Thoracic aorta (tissue), 2 donors: Measurements from ENCODE around the gene GALR2. TPM values are rescaled to one million over a fixed set of nuclear protein-coding genes. Genes with fewer than 3 reads are reported as not detected.

Source experiments
- ATAC-seq: fragments of 150-250 bp; one replicate; pipeline ENCODE4 v1.8.0; 2017; ENCODE audit warnings: low read depth; ENCODE audit not compliant: insufficient number of reproducible peaks, low FRiP score
- DNase-seq: peaks from one replicate; pipeline ENCODE4 v3.0.0-alpha.2; 2020; ENCODE audit warnings: low spot score
- H3K27ac ChIP-seq, 2 donors: fragments of 200-600 bp; sonication (generic); 1 replicate in 1 of 2; 2 replicates in 1 of 2; pipeline ENCODE4 v1.5.1; 2016; ENCODE audit warnings: mild to moderate bottlenecking in 2 of 2, moderate library complexity in 2 of 2
- H3K27me3 ChIP-seq: fragments of 200-600 bp; sonication (generic); replicated peaks from 2 replicates; pipeline ENCODE4 v1.6.0; 2016; ENCODE audit warnings: mild to moderate bottlenecking; ENCODE audit not compliant: insufficient read depth
- H3K36me3 ChIP-seq: fragments of 200-600 bp; sonication (generic); one replicate; pipeline ENCODE4 v1.5.1; 2016
- H3K4me1 ChIP-seq, 2 donors: fragments of 200-600 bp; sonication (generic); 1 replicate in 1 of 2; 2 replicates in 1 of 2; pipeline versions ENCODE4 v1.5.1 to v1.6.0; 2016; ENCODE audit warnings: low read depth in 2 of 2, mild to moderate bottlenecking in 1 of 2; ENCODE audit not compliant: control insufficient read depth in 1 of 2
- H3K4me3 ChIP-seq: fragments of 200-600 bp; sonication (generic); 2 replicates; pipeline ENCODE4 v1.5.1; 2016; ENCODE audit warnings: mild to moderate bottlenecking
- H3K9me3 ChIP-seq: fragments of 200-600 bp; sonication (generic); 2 replicates; pipeline ENCODE4 v1.5.1; 2016
- total RNA-seq, 2 donors: library from RNA; depleted of rRNA; stranded (reverse); fragments of >200 nt; gene quantifications; one replicate each; pipeline versions ENCODE4 v1.1.0 to v1.2.3, GENCODE V29; 2016
- TF ChIP-seq, protein P1 (sequence below): fragments of 200-600 bp; sonication (generic); IDR thresholded peaks from one replicate; pipeline ENCODE4 v1.5.1; 2019; ENCODE audit warnings: antibody characterized with exemption

The GALR2 gene
- total RNA-seq, 2 donors from 2014 or later = 1.4 TPM; not detected in 1

DNA sequence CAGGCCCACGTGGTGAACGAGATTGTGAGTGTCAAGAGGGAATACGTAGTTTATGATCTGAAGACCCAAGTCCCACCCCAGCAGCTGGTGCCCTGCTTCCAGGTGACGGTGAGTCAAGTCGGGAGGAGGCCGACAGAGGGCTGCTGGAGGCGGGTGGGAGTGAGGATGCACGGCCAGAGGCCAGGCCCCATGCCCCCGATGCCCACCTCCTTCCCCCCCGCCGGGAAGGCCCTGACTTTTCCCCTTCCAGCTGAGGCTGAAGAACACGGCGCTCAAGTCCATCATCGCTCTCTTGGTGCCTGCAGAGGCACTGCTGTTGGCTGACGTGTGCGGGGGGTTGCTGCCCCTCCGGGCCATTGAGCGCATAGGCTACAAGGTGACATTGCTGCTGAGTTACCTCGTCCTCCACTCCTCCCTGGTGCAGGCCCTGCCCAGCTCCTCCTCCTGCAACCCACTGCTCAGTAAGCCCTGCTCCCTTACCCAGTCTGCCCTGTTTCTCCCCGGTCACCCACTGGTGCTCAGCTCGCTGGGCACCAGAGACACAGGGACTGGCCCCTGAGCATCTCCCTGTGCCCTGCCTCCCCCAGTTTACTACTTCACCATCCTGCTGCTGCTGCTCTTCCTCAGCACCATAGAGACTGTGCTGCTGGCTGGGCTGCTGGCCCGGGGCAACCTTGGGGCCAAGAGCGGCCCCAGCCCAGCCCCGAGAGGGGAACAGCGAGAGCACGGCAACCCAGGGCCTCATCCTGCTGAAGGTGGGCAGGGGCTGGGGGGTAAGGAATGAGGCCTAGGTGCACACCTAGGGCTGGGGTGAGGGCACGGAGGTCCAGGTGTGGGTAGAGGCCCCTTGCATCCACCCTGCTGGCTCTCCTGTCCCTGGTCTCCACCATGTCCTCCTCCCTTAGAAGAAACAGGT, 7.0 kb downstream of the GALR2 start:
- no peak overlapping the region for H3K27ac ChIP-seq
- H3K36me3 ChIP-seq = peaks cover 18% of the 10 kb centered on the region
- H3K4me3 ChIP-seq = no peak overlapping the region
- DNase-seq (no peak), ATAC-seq (no peak)
- H3K4me1 ChIP-seq = peaks cover 0 to 8% of the 10 kb centered on the region in 2 donors
- H3K9me3 ChIP-seq = no peaks in the 10 kb centered on the region
- H3K27me3 ChIP-seq = no peaks in the 10 kb centered on the region
- TF ChIP-seq, protein P1, sequence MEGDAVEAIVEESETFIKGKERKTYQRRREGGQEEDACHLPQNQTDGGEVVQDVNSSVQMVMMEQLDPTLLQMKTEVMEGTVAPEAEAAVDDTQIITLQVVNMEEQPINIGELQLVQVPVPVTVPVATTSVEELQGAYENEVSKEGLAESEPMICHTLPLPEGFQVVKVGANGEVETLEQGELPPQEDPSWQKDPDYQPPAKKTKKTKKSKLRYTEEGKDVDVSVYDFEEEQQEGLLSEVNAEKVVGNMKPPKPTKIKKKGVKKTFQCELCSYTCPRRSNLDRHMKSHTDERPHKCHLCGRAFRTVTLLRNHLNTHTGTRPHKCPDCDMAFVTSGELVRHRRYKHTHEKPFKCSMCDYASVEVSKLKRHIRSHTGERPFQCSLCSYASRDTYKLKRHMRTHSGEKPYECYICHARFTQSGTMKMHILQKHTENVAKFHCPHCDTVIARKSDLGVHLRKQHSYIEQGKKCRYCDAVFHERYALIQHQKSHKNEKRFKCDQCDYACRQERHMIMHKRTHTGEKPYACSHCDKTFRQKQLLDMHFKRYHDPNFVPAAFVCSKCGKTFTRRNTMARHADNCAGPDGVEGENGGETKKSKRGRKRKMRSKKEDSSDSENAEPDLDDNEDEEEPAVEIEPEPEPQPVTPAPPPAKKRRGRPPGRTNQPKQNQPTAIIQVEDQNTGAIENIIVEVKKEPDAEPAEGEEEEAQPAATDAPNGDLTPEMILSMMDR = no peak

DNA sequence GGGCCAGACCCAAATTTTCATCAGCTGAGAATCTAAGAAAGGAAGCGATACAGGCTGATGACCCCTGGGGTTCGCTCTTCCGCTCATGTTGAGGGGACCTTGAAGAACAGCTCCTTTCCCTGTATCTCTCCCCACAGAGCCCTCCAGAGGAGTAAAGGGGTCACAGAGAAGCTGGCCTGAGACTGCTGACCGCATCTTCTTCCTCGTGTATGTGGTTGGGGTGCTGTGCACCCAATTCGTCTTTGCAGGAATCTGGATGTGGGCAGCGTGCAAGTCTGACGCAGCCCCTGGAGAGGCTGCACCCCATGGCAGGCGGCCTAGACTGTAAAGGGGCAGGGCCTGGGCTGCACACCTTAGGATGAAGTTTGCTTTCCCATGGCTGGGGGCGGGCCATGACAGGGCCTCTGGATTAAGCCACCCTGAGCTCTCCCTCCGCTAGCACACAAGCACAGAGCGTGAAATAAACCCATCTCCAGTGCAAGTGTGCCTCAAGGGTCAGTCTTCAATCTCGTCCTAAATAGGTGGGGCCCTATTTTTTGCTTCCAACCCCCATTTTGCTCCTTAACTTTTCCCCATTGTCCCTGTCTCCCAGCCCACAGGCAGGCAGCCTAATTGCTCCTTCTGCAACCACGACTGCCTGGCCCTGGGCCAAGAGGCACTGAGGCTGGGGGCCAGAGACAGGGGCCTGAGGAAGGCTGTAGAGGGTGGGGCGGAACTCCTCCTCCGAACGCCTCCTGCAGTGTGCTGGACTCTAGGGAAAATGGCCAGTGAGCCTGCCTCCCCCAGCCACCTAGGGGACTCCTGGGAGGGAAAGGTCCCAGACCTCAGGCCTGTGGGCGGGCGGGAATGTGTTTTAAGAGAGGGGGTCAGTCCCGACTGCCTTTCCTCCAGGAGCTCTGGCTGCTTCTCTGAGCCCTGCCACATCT, 8.0 kb downstream of the GALR2 start:
- Histone ChIP-seq H3K4me1 (no peaks in the 10 kb centered on the region), H3K27ac (no peak overlapping the region), H3K36me3 (peaks cover 28% of the 10 kb centered on the region), H3K27me3 (no peaks in the 10 kb centered on the region), H3K9me3 (no peaks in the 10 kb centered on the region), H3K4me3 (no peak overlapping the region)
- ATAC-seq = no peak
- DNase-seq = no peak
- TF ChIP-seq, protein P1 = no peak

- no peak for ATAC-seq
- TF ChIP-seq, protein P1 = no peak
- Histone ChIP-seq H3K4me1 (no peaks in the 10 kb centered on the region), H3K27ac (no peak overlapping the region), H3K9me3 (no peaks in the 10 kb centered on the region), H3K4me3 (no peak overlapping the region), H3K36me3 (peaks cover 39% of the 10 kb centered on the region), H3K27me3 (no peaks in the 10 kb centered on the region)
- no peak for DNase-seq
These were observed 9.1 kb downstream of the GALR2 start for GRCh38 chr17:76083536-76084182.

- H3K27ac ChIP-seq = no peak overlapping the region
- no peak overlapping the region for H3K4me3 ChIP-seq
- no peaks in the 10 kb centered on the region for H3K27me3 ChIP-seq
- H3K9me3 ChIP-seq = no peaks in the 10 kb centered on the region
- peaks cover 54% of the 10 kb centered on the region for H3K36me3 ChIP-seq
- ATAC-seq (no peak), DNase-seq (no peak)
- no peaks in the 10 kb centered on the region for H3K4me1 ChIP-seq
- TF ChIP-seq, protein P1 = no peak
These were observed 10.6 kb downstream of the GALR2 start for GRCh38 chr17:76085066-76085730.
